PFSK-1 (cell line): ENCODE data around the gene RAB7A.

Source experiments
- REST ChIP-seq, 2 experiments: IDR thresholded peaks; 2 replicates each; pipeline versions ENCODE4 v1.6.1 to v1.8.0; 2011 to 2012; ENCODE audit warnings: low read depth in 2 of 2, low read length in 2 of 2, control low read depth in 1 of 2, inconsistent platforms in 1 of 2, mild to moderate bottlenecking in 1 of 2, moderate library complexity in 1 of 2; ENCODE audit not compliant: insufficient read depth in 1 of 2
- TAF1 ChIP-seq: IDR thresholded peaks from 2 replicates; pipeline ENCODE4 v1.6.1; 2012; ENCODE audit warnings: low read length, control low read depth, borderline replicate concordance; ENCODE audit not compliant: insufficient read depth

DNA sequence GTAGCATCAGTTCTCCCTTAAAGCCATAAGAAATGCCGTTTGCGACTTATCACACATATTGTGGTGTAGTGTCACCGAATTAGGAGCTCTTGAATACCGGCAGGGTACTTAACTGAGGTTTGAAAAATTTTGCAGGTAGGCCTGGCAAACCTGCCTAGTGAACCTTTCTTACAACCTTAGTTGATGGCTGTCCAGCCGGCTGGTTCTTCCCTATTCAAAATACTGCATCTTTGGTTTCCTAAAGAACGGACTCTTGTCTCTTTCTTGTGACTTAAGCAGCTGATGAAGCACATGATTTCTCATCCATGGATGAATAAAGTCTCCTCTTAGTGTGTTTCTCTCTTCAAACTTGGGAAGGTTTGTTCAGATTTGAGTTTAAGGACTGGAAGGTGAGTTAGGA, 1.5 kb downstream of the RAB7A start:
- TF ChIP-seq REST (IDR thresholded peaks at IDR 0.05; ENCODE audit: insufficient read depth in 1 of 2, low read depth in 2 of 2, low read length in 2 of 2) (no peak), TAF1 (no peak)
